ENCODE results near the gene LIMCH1. TPM values are rescaled to one million over a fixed set of nuclear protein-coding genes. Genes with fewer than 3 reads are reported as not detected.

Gene LIMCH1
- total RNA-seq, 1 experiment from 2014 or later = 10.4 TPM

- no peak for TF ChIP-seq ATF3 (IDR thresholded peaks at IDR 0.05)
Measured at GRCh38 chr4:41692717-41693345, 154.9 kb downstream of the LIMCH1 start (continued).

GRCh38 chr4:41693629-41694028, 155.7 kb downstream of the LIMCH1 start:
- H3K36me3 ChIP-seq (ENCODE audit: control insufficient read depth in 1 of 2, insufficient read depth in 2 of 2, low read length in 2 of 2) = no peaks in the 10 kb centered on the region
- no peak overlapping the region for H3K4me2 ChIP-seq (ENCODE audit: low read length)
- peak; percentile 68 for TF ChIP-seq RAD21 (IDR thresholded peaks at IDR 0.05; ENCODE audit: low read depth)
- TF ChIP-seq ZNF274 (IDR thresholded peaks at IDR 0.05; ENCODE audit: low read depth, low read length) = no peak
- peak; percentile 46 to 71 (median 49); a peak in 5 of 6 replicates for TF ChIP-seq CTCF (IDR thresholded peaks at IDR 0.05 in 2 of 3, conservative IDR thresholded peaks at IDR 0.05 in 1 of 3; ENCODE audit: borderline replicate concordance in 1 of 3, insufficient read depth in 1 of 3, low read depth in 2 of 3, low read length in 2 of 3)
- TF ChIP-seq SRF (IDR thresholded peaks at IDR 0.05; ENCODE audit: low read depth) = no peak
- TF ChIP-seq SP1 (IDR thresholded peaks at IDR 0.05; ENCODE audit: low read depth) = no peak
- no peak overlapping the region for H3K9ac ChIP-seq (ENCODE audit: low read length)
- CTCF ChIA-PET = interaction anchor here (0.7 to 3.9 kb wide), 14 partner anchors 9 to 826 kb away, joined by 3 to 13 read pairs (median 3); partner anchors contain the start of gene SLC30A9
- H3K4me1 ChIP-seq (ENCODE audit: control insufficient read depth in 1 of 2, insufficient read depth in 2 of 2, low read length in 2 of 2) = peaks cover 0 to 3% of the 10 kb centered on the region in 2 experiments; a peak in 1 of 4 replicates
- no peak overlapping the region for H2AFZ ChIP-seq (ENCODE audit: low read depth, low read length, poor library complexity, severe bottlenecking)
- no TSS peak for BruUV-seq (replicated peaks)
- H3K27me3 ChIP-seq (ENCODE audit: insufficient read depth, low read length) = no peaks in the 10 kb centered on the region
- no peaks in the 10 kb centered on the region for H3K9me3 ChIP-seq (ENCODE audit: control insufficient read depth in 1 of 2, insufficient read depth in 1 of 2, low read depth in 1 of 2, low read length in 2 of 2)
- POLR2A ChIA-PET = no interaction called here
- no peaks in the 10 kb centered on the region for H4K20me1 ChIP-seq (ENCODE audit: insufficient read depth)
- peak; percentile 52; the same call in 1 of the 2 replicates for ATAC-seq
- RAD21 ChIA-PET (ENCODE audit: low non-redundant PET in 1 of 2, low total read pairs in 2 of 2, uncharacterized antibody in 2 of 2, unreplicated experiment in 2 of 2) = no interaction called here
- no peaks in the 10 kb centered on the region for H3K79me2 ChIP-seq (ENCODE audit: insufficient read depth, low read length)
- H3K4me3 ChIP-seq (replicated peaks in 1 of 2; ENCODE audit: low read depth in 1 of 2, low read length in 2 of 2) = no peak overlapping the region
- intact Hi-C loops (cut with micrococcal nuclease) = loop anchor here (1.0 to 5.0 kb wide), 6 partner anchors 189 to 824 kb away; no protein-coding TSS in a partner anchor
- H3K27ac ChIP-seq (ENCODE audit: low read depth, low read length) = no peak overlapping the region
- H3K9me2 ChIP-seq (ENCODE audit: insufficient read depth) = no peaks in the 10 kb centered on the region
- DNase-seq (ENCODE audit: low read depth, low spot score) = no peak
